IMR-90 (cell line): ENCODE data around the gene ADAMTS12. TPM values are rescaled to one million over a fixed set of nuclear protein-coding genes. Genes with fewer than 3 reads are reported as not detected.

Source experiments
- ATAC-seq: fragments of 200-7000 bp; cut with Tn5 transposase; 2 replicates; pipeline ENCODE4 v1.9.1; 2020; ENCODE audit warnings: low read depth, mild to moderate bottlenecking, moderate library complexity
- BruUV-seq: library from RNA; stranded (reverse); fragments of 400-500 nt; replicated peaks from 2 replicates; lab custom pipeline; 2021; lab: Mats Ljungman, UMichigan
- CTCF ChIA-PET: fragments of 300-600 bp; formaldehyde crosslinking; extraction: SDS; loops from one replicate; lab custom pipeline; 2021; ENCODE audit warnings: antibody characterized with exemption; lab: Yijun Ruan, JAX
- POLR2A ChIA-PET: fragments of 300-600 bp; sonication (Branson Sonifier 250); formaldehyde crosslinking; loops from one replicate; lab custom pipeline; 2022; ENCODE audit warnings: antibody characterized with exemption; ENCODE audit not compliant: unreplicated experiment; lab: Charles Lee
- DNase-seq: peaks from one replicate; pipeline ENCODE4 v3.0.0; 2013
- H2AFZ ChIP-seq: replicated peaks from 2 replicates; pipeline ENCODE3; 2013; ENCODE audit warnings: low read length, mild to moderate bottlenecking; ENCODE audit not compliant: poor library complexity
- H2AK5ac ChIP-seq: 2 replicates; pipeline ENCODE4 v1.6.1; 2013; ENCODE audit warnings: low read depth, low read length, inconsistent platforms
- H2AK9ac ChIP-seq: replicated peaks from 2 replicates; pipeline ENCODE3; 2013; ENCODE audit warnings: mild to moderate bottlenecking, low read depth, low read length, moderate library complexity; ENCODE audit not compliant: poor library complexity
- H2BK120ac ChIP-seq: 2 replicates; pipeline ENCODE4 v1.6.1; 2013; ENCODE audit warnings: low read depth, low read length, inconsistent platforms
- H2BK15ac ChIP-seq: 3 replicates; pipeline ENCODE4 v1.6.1; 2013; ENCODE audit warnings: low read depth, low read length, inconsistent platforms
- H2BK20ac ChIP-seq: 2 replicates; pipeline ENCODE4 v1.6.1; 2013; ENCODE audit warnings: low read depth, mild to moderate bottlenecking, inconsistent platforms, low read length, moderate library complexity
- H2BK5ac ChIP-seq: 2 replicates; pipeline ENCODE4 v1.6.1; 2013; ENCODE audit warnings: mild to moderate bottlenecking, low read depth, low read length, inconsistent platforms; ENCODE audit not compliant: poor library complexity, severe bottlenecking
- H3K14ac ChIP-seq: replicated peaks from 2 replicates; pipeline ENCODE4 v1.6.1; 2013; ENCODE audit warnings: low read depth, low read length, inconsistent platforms
- H3K18ac ChIP-seq: 2 replicates; pipeline ENCODE4 v1.6.1; 2013; ENCODE audit warnings: low read depth, low read length, control low read depth
- H3K23ac ChIP-seq: 2 replicates; pipeline ENCODE4 v1.6.1; 2013; ENCODE audit warnings: low read depth, low read length, inconsistent platforms
- H3K27ac ChIP-seq: 2 replicates; pipeline ENCODE4 v1.5.1; 2013; ENCODE audit warnings: mild to moderate bottlenecking, control low read depth, low read length; ENCODE audit not compliant: insufficient read depth
- H3K27me3 ChIP-seq: 2 replicates; pipeline ENCODE4 v1.6.1; 2013; ENCODE audit warnings: low read length; ENCODE audit not compliant: control insufficient read depth, insufficient read depth
- H3K36me3 ChIP-seq: 2 replicates; pipeline ENCODE4 v1.6.1; 2013; ENCODE audit warnings: low read length, mixed read lengths; ENCODE audit not compliant: control insufficient read depth, insufficient read depth
- H3K4ac ChIP-seq: 2 replicates; pipeline ENCODE4 v1.6.1; 2013; ENCODE audit warnings: low read depth, low read length, inconsistent platforms
- H3K4me1 ChIP-seq: 2 replicates; pipeline ENCODE4 v1.6.1; 2013; ENCODE audit warnings: low read length, mixed read lengths; ENCODE audit not compliant: control insufficient read depth, insufficient read depth
- H3K4me2 ChIP-seq: 2 replicates; pipeline ENCODE4 v1.6.1; 2013; ENCODE audit warnings: low read depth, mild to moderate bottlenecking, control low read depth, low read length, moderate library complexity
- H3K4me3 ChIP-seq: 2 replicates; pipeline ENCODE4 v1.5.1; 2013; ENCODE audit warnings: low read depth, mild to moderate bottlenecking, control low read depth, low read length, moderate library complexity; ENCODE audit not compliant: insufficient read depth
- H3K56ac ChIP-seq: 2 replicates; pipeline ENCODE4 v1.6.1; 2013; ENCODE audit warnings: low read length, inconsistent platforms; ENCODE audit not compliant: insufficient read depth; ENCODE audit errors: extremely low read depth
- H3K79me1 ChIP-seq, 2 experiments: 2 replicates each; pipeline ENCODE4 v1.6.1; 2013; ENCODE audit warnings: low read length in 2 of 2, inconsistent platforms in 1 of 2, low read depth in 1 of 2
- H3K9ac ChIP-seq: 2 replicates; pipeline ENCODE4 v1.6.1; 2013; ENCODE audit warnings: low read depth, low read length, control low read depth
- H3K9me1 ChIP-seq: 2 replicates; pipeline ENCODE4 v1.6.1; 2013; ENCODE audit warnings: low read length, inconsistent platforms; ENCODE audit not compliant: insufficient read depth
- H3K9me3 ChIP-seq: 2 replicates; pipeline ENCODE4 v1.6.1; 2013; ENCODE audit warnings: low read length; ENCODE audit not compliant: control insufficient read depth, insufficient read depth
- H4K20me1 ChIP-seq: 2 replicates; pipeline ENCODE4 v1.6.1; 2013; ENCODE audit warnings: low read length, inconsistent platforms; ENCODE audit not compliant: insufficient read depth
- H4K5ac ChIP-seq: 2 replicates; pipeline ENCODE4 v1.6.1; 2013; ENCODE audit warnings: mild to moderate bottlenecking, low read depth, low read length, control low read depth
- H4K8ac ChIP-seq, 2 experiments: 2 replicates each; pipeline ENCODE4 v1.6.1; 2013; ENCODE audit warnings: low read depth in 2 of 2, low read length in 2 of 2, control low read depth in 1 of 2, inconsistent platforms in 1 of 2
- H4K91ac ChIP-seq: 2 replicates; pipeline ENCODE4 v1.6.1; 2013; ENCODE audit warnings: low read depth, low read length, inconsistent platforms; ENCODE audit not compliant: insufficient read depth
- BHLHE40 ChIP-seq: fragments of 150-350 bp; IDR thresholded peaks from 2 replicates; pipeline ENCODE4 v1.6.1; 2016; ENCODE audit warnings: mild to moderate bottlenecking, low read depth, low read length
- CEBPB ChIP-seq: IDR thresholded peaks from 2 replicates; pipeline ENCODE4 v1.6.1; 2012; ENCODE audit warnings: low read depth, low read length, improper control_type of control experiment
- CHD1 ChIP-seq: IDR thresholded peaks from 2 replicates; pipeline ENCODE4 v1.6.1; 2012; ENCODE audit warnings: low read depth, low read length, improper control_type of control experiment
- CTCF ChIP-seq: conservative IDR thresholded peaks from 2 replicates; pipeline ENCODE4 v1.5.1; 2012; ENCODE audit warnings: mild to moderate bottlenecking, low read depth, low read length, improper control_type of control experiment
- ELK1 ChIP-seq: fragments of 150-350 bp; IDR thresholded peaks from 2 replicates; pipeline ENCODE4 v1.6.1; 2016; ENCODE audit warnings: low read depth, mild to moderate bottlenecking, low read length, moderate library complexity, borderline replicate concordance
- FOS ChIP-seq: fragments of 150-350 bp; IDR thresholded peaks from 2 replicates; pipeline ENCODE4 v1.6.1; 2016; ENCODE audit warnings: low read depth, low read length
- MAFK ChIP-seq: IDR thresholded peaks from 2 replicates; pipeline ENCODE4 v1.6.1; 2012; ENCODE audit warnings: low read depth, low read length, improper control_type of control experiment
- MAZ ChIP-seq: IDR thresholded peaks from 2 replicates; pipeline ENCODE4 v1.6.1; 2012; ENCODE audit warnings: low read depth, mild to moderate bottlenecking, low read length, improper control_type of control experiment, moderate library complexity, borderline replicate concordance
- MXI1 ChIP-seq: IDR thresholded peaks from 2 replicates; pipeline ENCODE4 v1.6.1; 2012; ENCODE audit warnings: low read depth, mild to moderate bottlenecking, low read length, moderate library complexity, borderline replicate concordance
- NFE2L2 ChIP-seq: fragments of 150-350 bp; IDR thresholded peaks from 2 replicates; pipeline ENCODE4 v1.6.1; 2016; ENCODE audit warnings: low read depth, mild to moderate bottlenecking, low read length
- POLR2A ChIP-seq: IDR thresholded peaks from 2 replicates; pipeline ENCODE4 v1.6.1; 2012; ENCODE audit warnings: mild to moderate bottlenecking, low read depth, low read length
- RCOR1 ChIP-seq: IDR thresholded peaks from 2 replicates; pipeline ENCODE4 v1.6.1; 2012; ENCODE audit warnings: mild to moderate bottlenecking, low read length, improper control_type of control experiment; ENCODE audit not compliant: insufficient replicate concordance
- RFX5 ChIP-seq: IDR thresholded peaks from 2 replicates; pipeline ENCODE4 v1.8.0; 2012; ENCODE audit warnings: low read depth, mild to moderate bottlenecking, low read length, moderate library complexity
- SMC3 ChIP-seq: fragments of 150-350 bp; IDR thresholded peaks from 2 replicates; pipeline ENCODE4 v1.6.1; 2016; ENCODE audit warnings: low read depth, mild to moderate bottlenecking, antibody characterized with exemption, low read length, moderate library complexity
- WGBS, 2 experiments: methylation state at CpG; one replicate each; pipeline versions ENCODE4 v1.1.5 to v1.1.7; 2013; ENCODE audit warnings: missing lambda C conversion rate in 2 of 2; ENCODE audit not compliant: insufficient read length in 1 of 2; ENCODE audit errors: extremely low coverage in 2 of 2; 5-methylcytosine and 5-hydroxymethylcytosine counted together
- dilution Hi-C: fragments of 300-500 bp; cut with HindIII; formaldehyde crosslinking; loops from one replicate; pipeline ENCODE4 v1.14.3; 2018; ENCODE audit warnings: low sequenced_read_pairs; ENCODE audit not compliant: unreplicated experiment
- in situ Hi-C: fragments of 300-500 bp; cut with MboI; formaldehyde crosslinking; loops from 3 replicates; pipeline ENCODE4 v1.14.3; 2019; ENCODE audit warnings: low sequenced_read_pairs, inconsistent platforms, mixed read lengths
- intact Hi-C: fragments of 100-400 bp; cut with micrococcal nuclease; formaldehyde crosslinking; loops from 2 replicates; pipeline ENCODE4 v1.10.0; 2022
- polyA plus RNA-seq, 3 experiments: library from polyadenylated mRNA; depleted of rRNA; stranded (reverse); fragments of >200 nt; gene quantifications; 2 replicates each; pipeline ENCODE4 v1.2.3, GENCODE V29; 2012; ENCODE audit warnings: low replicate concordance in 1 of 3
- total RNA-seq: library from RNA; depleted of rRNA; stranded (reverse); fragments of >200 nt; gene quantifications from 2 replicates; pipeline ENCODE4 v1.2.3, GENCODE V29; 2012
- TF ChIP-seq, protein P1 (sequence below): fragments of 150-350 bp; IDR thresholded peaks from 2 replicates; pipeline ENCODE4 v1.6.1; 2017; ENCODE audit warnings: mild to moderate bottlenecking, antibody characterized with exemption, low read length, low read depth

Gene ADAMTS12
- total and polyA plus RNA-seq, 2 of the 4 experiments (the other 2 are of a cell fraction) = 27.3 to 51.3 TPM

- in situ Hi-C loops = no loop called here
- no CpG with 5 or more reads among the region's 8 CpGs for WGBS, 2 experiments
- H2BK15ac ChIP-seq = no peak overlapping the region
- H4K5ac ChIP-seq = no peak overlapping the region
- no peak overlapping the region for H3K4ac ChIP-seq
- no peak overlapping the region for H3K18ac ChIP-seq
- peaks cover 5% of the 10 kb centered on the region; the same call in 1 of the 2 replicates for H3K9me1 ChIP-seq
- intact Hi-C loops = no loop called here
- no peak overlapping the region for H3K9ac ChIP-seq
- no peaks in the 10 kb centered on the region for H3K79me1 ChIP-seq
- no peak overlapping the region for H2AK5ac ChIP-seq
- no TSS peak for BruUV-seq
- H2BK120ac ChIP-seq = no peak overlapping the region
- no peak overlapping the region for H3K23ac ChIP-seq
- peaks cover 5% of the 10 kb centered on the region; the same call in 1 of the 2 replicates for H4K20me1 ChIP-seq
- H3K4me1 ChIP-seq = peaks cover 8% of the 10 kb centered on the region
- H3K4me2 ChIP-seq = no peak overlapping the region
- H3K14ac ChIP-seq = no peak overlapping the region
- no peaks in the 10 kb centered on the region for H3K27me3 ChIP-seq
- no peak overlapping the region for H4K91ac ChIP-seq
- no peak overlapping the region for H3K56ac ChIP-seq
- DNase-seq (peak; percentile 47), ATAC-seq (no peak)
- H2BK5ac ChIP-seq = no peak overlapping the region
- dilution Hi-C loops = no loop called here
- no peak overlapping the region for H2BK20ac ChIP-seq
- H4K8ac ChIP-seq = no peak overlapping the region
- H3K4me3 ChIP-seq = no peak overlapping the region
- H3K36me3 ChIP-seq = peaks cover 2% of the 10 kb centered on the region; the same call in 1 of the 2 replicates
- no peak overlapping the region for H2AFZ ChIP-seq
- CTCF ChIA-PET = interaction anchor here (1.4 kb wide), 1 partner anchor 9 kb away, joined by 3 read pairs; no protein-coding TSS in a partner anchor
- POLR2A ChIA-PET = interaction anchor here (0.5 kb wide), 1 partner anchor 16 kb away, joined by 3 read pairs; no protein-coding TSS in a partner anchor
- no peaks in the 10 kb centered on the region for H3K9me3 ChIP-seq
- no peak overlapping the region for H2AK9ac ChIP-seq
- no peak overlapping the region for H3K27ac ChIP-seq
- TF ChIP-seq BHLHE40 (no peak), MAZ (no peak), CTCF (no peak), POLR2A (no peak), RFX5 (no peak), MAFK (no peak), SMC3 (no peak), ELK1 (no peak), RCOR1 (no peak), CHD1 (no peak), NFE2L2 (no peak), MXI1 (no peak), CEBPB (no peak), FOS (no peak)
- TF ChIP-seq, protein P1, sequence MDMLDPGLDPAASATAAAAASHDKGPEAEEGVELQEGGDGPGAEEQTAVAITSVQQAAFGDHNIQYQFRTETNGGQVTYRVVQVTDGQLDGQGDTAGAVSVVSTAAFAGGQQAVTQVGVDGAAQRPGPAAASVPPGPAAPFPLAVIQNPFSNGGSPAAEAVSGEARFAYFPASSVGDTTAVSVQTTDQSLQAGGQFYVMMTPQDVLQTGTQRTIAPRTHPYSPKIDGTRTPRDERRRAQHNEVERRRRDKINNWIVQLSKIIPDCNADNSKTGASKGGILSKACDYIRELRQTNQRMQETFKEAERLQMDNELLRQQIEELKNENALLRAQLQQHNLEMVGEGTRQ = no peak
Observed at GRCh38 chr5:33608344-33609041, 283.3 kb downstream of the ADAMTS12 start.
